HepG2 (cell line): ENCODE results near the gene PRDM15. TPM values are rescaled to one million over a fixed set of nuclear protein-coding genes. Genes with fewer than 3 reads are reported as not detected.
A peak's percentile ranks its signal among the peaks of the same experiment; 100 is the strongest.

Experiments used
- ASH2L ChIP-seq: fragments of 300-600, 200-600 bp; sonication (generic); IDR thresholded peaks from 2 replicates; pipeline ENCODE4 v1.7.0; 2017; ENCODE audit warnings: low read depth, mild to moderate bottlenecking, moderate library complexity, mixed read lengths, low read length; ENCODE audit not compliant: insufficient read length
- BCL6 ChIP-seq: IDR thresholded peaks from 2 replicates; pipeline ENCODE4 v1.6.1; 2016; ENCODE audit warnings: missing genetic modification reagents, missing compliant biosample characterization
- GATAD2A ChIP-seq: IDR thresholded peaks from 2 replicates; pipeline ENCODE4 v1.6.1; 2016
- HDAC2 ChIP-seq: sonication (generic); formaldehyde crosslinking; IDR thresholded peaks from 2 replicates; pipeline ENCODE4 v1.4.0; 2020; ENCODE audit warnings: missing genetic modification reagents
- HNRNPK ChIP-seq: fragments of 200-400 bp; formaldehyde crosslinking; IDR thresholded peaks from 2 replicates; pipeline ENCODE4 v1.6.1; 2018; ENCODE audit warnings: low read length, low read depth, moderate library complexity, mild to moderate bottlenecking; ENCODE audit not compliant: poor library complexity, severe bottlenecking
- KDM3A ChIP-seq: IDR thresholded peaks from 2 replicates; pipeline ENCODE4 v1.6.1; 2018; ENCODE audit warnings: low read depth, missing compliant biosample characterization
- MYC ChIP-seq: sonication (generic); formaldehyde crosslinking; IDR thresholded peaks from 2 replicates; pipeline ENCODE4 v1.9.0; 2021; ENCODE audit warnings: missing genetic modification reagents, borderline replicate concordance
- NFYC ChIP-seq: IDR thresholded peaks from 2 replicates; pipeline ENCODE4 v1.6.1; 2016; ENCODE audit warnings: missing genetic modification reagents, missing compliant biosample characterization
- PCBP1 ChIP-seq: fragments of 200-400 bp; formaldehyde crosslinking; IDR thresholded peaks from 2 replicates; pipeline ENCODE4 v1.6.1; 2017; ENCODE audit warnings: mild to moderate bottlenecking, low read depth, low read length, borderline replicate concordance
- PHF5A ChIP-seq: IDR thresholded peaks from one replicate; pipeline ENCODE4 v1.6.1; 2018; ENCODE audit warnings: low read depth, missing genetic modification reagents; ENCODE audit not compliant: unreplicated experiment
- PRPF4 ChIP-seq: fragments of 200-400 bp; formaldehyde crosslinking; IDR thresholded peaks from 2 replicates; pipeline ENCODE4 v1.6.1; 2016; ENCODE audit warnings: low read length, low read depth; ENCODE audit not compliant: poor library complexity, severe bottlenecking
- RFXANK ChIP-seq: IDR thresholded peaks from 2 replicates; pipeline ENCODE4 v1.6.1; 2016
- SALL2 ChIP-seq: sonication (generic); formaldehyde crosslinking; IDR thresholded peaks from 2 replicates; pipeline ENCODE4 v1.8.1; 2023; ENCODE audit warnings: mild to moderate bottlenecking, missing genetic modification reagents, inconsistent platforms
- SOX13 ChIP-seq, 3 experiments: fragments of 450-650 bp in 1 of 3; sonication (generic) in 1 of 3; formaldehyde crosslinking in 1 of 3; IDR thresholded peaks in 2 of 3; conservative IDR thresholded peaks in 1 of 3; 2 replicates each; pipeline versions ENCODE4 v1.5.0 to v1.6.1; 2016 to 2020; ENCODE audit warnings: antibody characterized with exemption in 1 of 3, mild to moderate bottlenecking in 1 of 3, missing compliant biosample characterization in 1 of 3, missing genetic modification reagents in 1 of 3, moderate library complexity in 1 of 3
- ZKSCAN1 ChIP-seq: fragments of 150-350 bp; IDR thresholded peaks from 2 replicates; pipeline ENCODE4 v1.6.1; 2014; ENCODE audit warnings: low read length
- ZNF343 ChIP-seq: sonication (generic); formaldehyde crosslinking; IDR thresholded peaks from 2 replicates; pipeline ENCODE4 v1.4.0; 2020; ENCODE audit warnings: mild to moderate bottlenecking, missing genetic modification reagents
- polyA plus RNA-seq, 8 experiments: library from polyadenylated mRNA; depleted of rRNA in 3 of 8; stranded (reverse) in 7 of 8; unstranded in 1 of 8; fragments of >200 nt; fragmentation: Illumina TruSeq in 4 of 8; extraction: Trizol in 4 of 8; gene quantifications; 2 replicates each; pipeline versions ENCODE4 v1.2.1 to v1.2.3, GENCODE V29; 2011 to 2016; ENCODE audit warnings: low read depth in 4 of 8, missing spikeins in 1 of 8, mixed read lengths in 1 of 8; ENCODE audit not compliant: insufficient read depth in 1 of 8
- total RNA-seq, 5 experiments: library from RNA; depleted of rRNA; stranded (reverse); fragments of >200 nt; fragmentation: Illumina TruSeq; extraction: Trizol; gene quantifications; 2 replicates each; pipeline ENCODE4 v1.2.3, GENCODE V29; 2016; ENCODE audit warnings: low read depth in 1 of 5
- TF ChIP-seq, protein P1 (sequence below): sonication (generic); formaldehyde crosslinking; IDR thresholded peaks from 2 replicates; pipeline ENCODE4 v1.4.0; 2020; ENCODE audit warnings: missing genetic modification reagents, borderline replicate concordance
- TF ChIP-seq, protein P2 (sequence below): sonication (generic); formaldehyde crosslinking; IDR thresholded peaks from 2 replicates; pipeline ENCODE4 v1.5.0; 2020; ENCODE audit warnings: mild to moderate bottlenecking, missing genetic modification reagents, borderline replicate concordance
- TF ChIP-seq, protein P3 (sequence below): sonication (generic); formaldehyde crosslinking; conservative IDR thresholded peaks from 2 replicates; pipeline ENCODE4 v1.8.0; 2022; ENCODE audit warnings: mild to moderate bottlenecking, moderate library complexity, missing genetic modification reagents

The PRDM15 gene
- total and polyA plus RNA-seq, 2 of the 13 experiments (the other 11 are each of a cell fraction or from before 2014, with no cell fraction given), result 4.0 to 6.9 TPM

DNA sequence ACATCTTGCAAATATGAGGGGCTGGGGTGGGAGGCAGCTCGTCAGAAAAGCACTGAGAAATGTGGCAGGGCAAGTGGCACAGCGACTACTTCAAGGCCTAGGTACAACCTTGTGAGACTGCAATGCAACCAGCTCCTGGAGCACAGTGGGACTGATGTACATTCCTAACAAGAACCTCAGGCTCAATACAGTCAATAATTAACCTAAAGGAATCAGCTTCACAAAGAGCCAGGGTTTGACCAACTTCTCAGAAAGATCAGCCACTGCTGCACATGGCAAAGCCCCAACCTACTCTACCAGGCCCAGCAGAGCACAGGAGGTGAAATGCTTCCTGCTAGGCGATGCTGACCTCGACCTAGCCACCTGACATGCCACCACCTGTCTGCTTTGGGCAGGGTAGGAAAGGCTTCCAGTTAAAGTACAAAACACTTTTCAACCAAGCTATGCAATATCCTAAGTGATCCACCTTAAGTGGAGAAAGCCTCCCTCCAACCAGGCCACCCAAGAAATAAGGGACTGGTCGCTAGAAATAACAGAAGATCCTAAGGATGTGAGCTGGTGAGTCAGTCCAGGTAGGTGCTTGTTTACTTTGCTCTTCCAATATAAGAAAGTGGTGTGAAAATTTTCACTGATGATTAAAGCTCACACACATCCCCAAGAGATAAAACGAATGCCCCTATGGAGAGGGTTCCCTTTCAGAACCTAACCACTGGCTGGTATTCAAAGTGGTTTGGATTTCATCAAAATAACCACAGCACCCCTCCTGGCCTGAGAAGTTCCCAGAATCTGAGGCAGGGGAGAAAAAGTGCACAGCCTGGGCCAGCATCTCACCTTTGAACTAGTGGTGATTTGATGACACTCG, 114.4 kb downstream of the PRDM15 start (continued):
- TF ChIP-seq HNRNPK (no peak), PCBP1 (no peak), GATAD2A (CRISPR knock-in tag) (0 out of 2 replicates have a peak, but pooled peaks have one; percentile 32), ZNF343 (no peak), HDAC2 (no peak), KDM3A (no peak), ASH2L (peak; percentile 1), SALL2 (no peak), NFYC (CRISPR knock-in tag) (no peak), ZKSCAN1 (no peak), BCL6 (CRISPR knock-in tag) (peak; percentile 68), SOX13 (IDR thresholded peaks at IDR 0.05) (no peak), SOX13 (CRISPR knock-in tag; conservative IDR thresholded peaks at IDR 0.05 in 1 of 2, IDR thresholded peaks at IDR 0.05 in 1 of 2) (peak in 1 of 2 experiments; percentile 45; a peak in 1 of 4 replicates), PRPF4 (no peak), RFXANK (CRISPR knock-in tag) (no peak), PHF5A (CRISPR knock-in tag) (no peak), MYC (CRISPR knock-in tag) (peak; percentile 63; the same call in 1 of the 2 replicates)
- TF ChIP-seq, protein P1, sequence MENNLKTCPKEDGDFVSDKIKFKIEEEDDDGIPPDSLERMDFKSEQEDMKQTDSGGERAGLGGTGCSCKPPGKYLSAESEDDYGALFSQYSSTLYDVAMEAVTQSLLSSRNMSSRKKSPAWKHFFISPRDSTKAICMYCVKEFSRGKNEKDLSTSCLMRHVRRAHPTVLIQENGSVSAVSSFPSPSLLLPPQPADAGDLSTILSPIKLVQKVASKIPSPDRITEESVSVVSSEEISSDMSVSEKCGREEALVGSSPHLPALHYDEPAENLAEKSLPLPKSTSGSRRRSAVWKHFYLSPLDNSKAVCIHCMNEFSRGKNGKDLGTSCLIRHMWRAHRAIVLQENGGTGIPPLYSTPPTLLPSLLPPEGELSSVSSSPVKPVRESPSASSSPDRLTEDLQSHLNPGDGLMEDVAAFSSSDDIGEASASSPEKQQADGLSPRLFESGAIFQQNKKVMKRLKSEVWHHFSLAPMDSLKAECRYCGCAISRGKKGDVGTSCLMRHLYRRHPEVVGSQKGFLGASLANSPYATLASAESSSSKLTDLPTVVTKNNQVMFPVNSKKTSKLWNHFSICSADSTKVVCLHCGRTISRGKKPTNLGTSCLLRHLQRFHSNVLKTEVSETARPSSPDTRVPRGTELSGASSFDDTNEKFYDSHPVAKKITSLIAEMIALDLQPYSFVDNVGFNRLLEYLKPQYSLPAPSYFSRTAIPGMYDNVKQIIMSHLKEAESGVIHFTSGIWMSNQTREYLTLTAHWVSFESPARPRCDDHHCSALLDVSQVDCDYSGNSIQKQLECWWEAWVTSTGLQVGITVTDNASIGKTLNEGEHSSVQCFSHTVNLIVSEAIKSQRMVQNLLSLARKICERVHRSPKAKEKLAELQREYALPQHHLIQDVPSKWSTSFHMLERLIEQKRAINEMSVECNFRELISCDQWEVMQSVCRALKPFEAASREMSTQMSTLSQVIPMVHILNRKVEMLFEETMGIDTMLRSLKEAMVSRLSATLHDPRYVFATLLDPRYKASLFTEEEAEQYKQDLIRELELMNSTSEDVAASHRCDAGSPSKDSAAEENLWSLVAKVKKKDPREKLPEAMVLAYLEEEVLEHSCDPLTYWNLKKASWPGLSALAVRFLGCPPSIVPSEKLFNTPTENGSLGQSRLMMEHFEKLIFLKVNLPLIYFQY (CRISPR knock-in tag), result no peak
- TF ChIP-seq, protein P2, sequence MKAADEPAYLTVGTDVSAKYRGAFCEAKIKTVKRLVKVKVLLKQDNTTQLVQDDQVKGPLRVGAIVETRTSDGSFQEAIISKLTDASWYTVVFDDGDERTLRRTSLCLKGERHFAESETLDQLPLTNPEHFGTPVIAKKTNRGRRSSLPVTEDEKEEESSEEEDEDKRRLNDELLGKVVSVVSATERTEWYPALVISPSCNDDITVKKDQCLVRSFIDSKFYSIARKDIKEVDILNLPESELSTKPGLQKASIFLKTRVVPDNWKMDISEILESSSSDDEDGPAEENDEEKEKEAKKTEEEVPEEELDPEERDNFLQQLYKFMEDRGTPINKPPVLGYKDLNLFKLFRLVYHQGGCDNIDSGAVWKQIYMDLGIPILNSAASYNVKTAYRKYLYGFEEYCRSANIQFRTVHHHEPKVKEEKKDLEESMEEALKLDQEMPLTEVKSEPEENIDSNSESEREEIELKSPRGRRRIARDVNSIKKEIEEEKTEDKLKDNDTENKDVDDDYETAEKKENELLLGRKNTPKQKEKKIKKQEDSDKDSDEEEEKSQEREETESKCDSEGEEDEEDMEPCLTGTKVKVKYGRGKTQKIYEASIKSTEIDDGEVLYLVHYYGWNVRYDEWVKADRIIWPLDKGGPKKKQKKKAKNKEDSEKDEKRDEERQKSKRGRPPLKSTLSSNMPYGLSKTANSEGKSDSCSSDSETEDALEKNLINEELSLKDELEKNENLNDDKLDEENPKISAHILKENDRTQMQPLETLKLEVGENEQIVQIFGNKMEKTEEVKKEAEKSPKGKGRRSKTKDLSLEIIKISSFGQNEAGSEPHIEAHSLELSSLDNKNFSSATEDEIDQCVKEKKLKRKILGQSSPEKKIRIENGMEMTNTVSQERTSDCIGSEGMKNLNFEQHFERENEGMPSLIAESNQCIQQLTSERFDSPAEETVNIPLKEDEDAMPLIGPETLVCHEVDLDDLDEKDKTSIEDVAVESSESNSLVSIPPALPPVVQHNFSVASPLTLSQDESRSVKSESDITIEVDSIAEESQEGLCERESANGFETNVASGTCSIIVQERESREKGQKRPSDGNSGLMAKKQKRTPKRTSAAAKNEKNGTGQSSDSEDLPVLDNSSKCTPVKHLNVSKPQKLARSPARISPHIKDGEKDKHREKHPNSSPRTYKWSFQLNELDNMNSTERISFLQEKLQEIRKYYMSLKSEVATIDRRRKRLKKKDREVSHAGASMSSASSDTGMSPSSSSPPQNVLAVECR (CRISPR knock-in tag), result peak; percentile 39; the same call in 1 of the 2 replicates
- TF ChIP-seq, protein P3, sequence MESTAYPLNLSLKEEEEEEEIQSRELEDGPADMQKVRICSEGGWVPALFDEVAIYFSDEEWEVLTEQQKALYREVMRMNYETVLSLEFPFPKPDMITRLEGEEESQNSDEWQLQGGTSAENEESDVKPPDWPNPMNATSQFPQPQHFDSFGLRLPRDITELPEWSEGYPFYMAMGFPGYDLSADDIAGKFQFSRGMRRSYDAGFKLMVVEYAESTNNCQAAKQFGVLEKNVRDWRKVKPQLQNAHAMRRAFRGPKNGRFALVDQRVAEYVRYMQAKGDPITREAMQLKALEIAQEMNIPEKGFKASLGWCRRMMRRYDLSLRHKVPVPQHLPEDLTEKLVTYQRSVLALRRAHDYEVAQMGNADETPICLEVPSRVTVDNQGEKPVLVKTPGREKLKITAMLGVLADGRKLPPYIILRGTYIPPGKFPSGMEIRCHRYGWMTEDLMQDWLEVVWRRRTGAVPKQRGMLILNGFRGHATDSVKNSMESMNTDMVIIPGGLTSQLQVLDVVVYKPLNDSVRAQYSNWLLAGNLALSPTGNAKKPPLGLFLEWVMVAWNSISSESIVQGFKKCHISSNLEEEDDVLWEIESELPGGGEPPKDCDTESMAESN, result no peak
